Activated naive CD4-positive, alpha-beta T cell treated with anti-CD3 and anti-CD28 coated beads, Interleukin-2, amount 50 U/mL, for 72 hours (primary cell): ENCODE results near the gene THAP2. TPM values are rescaled to one million over a fixed set of nuclear protein-coding genes. Genes with fewer than 3 reads are reported as not detected.
"Not testable (repeated sequence)": the region's sequence is repeated elsewhere in the genome, so short reads cannot be mapped to it uniquely, and the experiment has no call there.

Experiments
- ATAC-seq, 2 donors: fragments of 150-1000 bp; cut with Tn5 transposase; 2 replicates each; pipeline ENCODE4 v1.10.0; 2021; ENCODE audit warnings: mild to moderate bottlenecking in 2 of 2, moderate library complexity in 2 of 2
- DNase-seq, 2 donors: peaks; one replicate each; pipeline ENCODE4 v3.0.0; 2021 to 2022; ENCODE audit warnings: low spot score in 2 of 2
- H3K27ac Mint-ChIP-seq, 2 donors: one replicate each; pipeline ENCODE4 v1.8.0; 2022; ENCODE audit warnings: mild to moderate bottlenecking in 2 of 2, mixed read lengths in 2 of 2
- H3K36me3 Mint-ChIP-seq, 2 donors: one replicate each; pipeline ENCODE4 v1.8.0; 2022; ENCODE audit warnings: mixed read lengths in 2 of 2
- H3K9me3 Mint-ChIP-seq, 2 donors: one replicate each; pipeline ENCODE4 v1.8.0; 2022; ENCODE audit warnings: mixed read lengths in 2 of 2
- total RNA-seq, 2 donors: library from RNA; stranded (reverse); gene quantifications; one replicate each; pipeline ENCODE4 v1.2.3, GENCODE V29; 2022

Gene THAP2
- total RNA-seq, 2 donors from 2014 or later = 7.2 to 7.8 TPM

DNA sequence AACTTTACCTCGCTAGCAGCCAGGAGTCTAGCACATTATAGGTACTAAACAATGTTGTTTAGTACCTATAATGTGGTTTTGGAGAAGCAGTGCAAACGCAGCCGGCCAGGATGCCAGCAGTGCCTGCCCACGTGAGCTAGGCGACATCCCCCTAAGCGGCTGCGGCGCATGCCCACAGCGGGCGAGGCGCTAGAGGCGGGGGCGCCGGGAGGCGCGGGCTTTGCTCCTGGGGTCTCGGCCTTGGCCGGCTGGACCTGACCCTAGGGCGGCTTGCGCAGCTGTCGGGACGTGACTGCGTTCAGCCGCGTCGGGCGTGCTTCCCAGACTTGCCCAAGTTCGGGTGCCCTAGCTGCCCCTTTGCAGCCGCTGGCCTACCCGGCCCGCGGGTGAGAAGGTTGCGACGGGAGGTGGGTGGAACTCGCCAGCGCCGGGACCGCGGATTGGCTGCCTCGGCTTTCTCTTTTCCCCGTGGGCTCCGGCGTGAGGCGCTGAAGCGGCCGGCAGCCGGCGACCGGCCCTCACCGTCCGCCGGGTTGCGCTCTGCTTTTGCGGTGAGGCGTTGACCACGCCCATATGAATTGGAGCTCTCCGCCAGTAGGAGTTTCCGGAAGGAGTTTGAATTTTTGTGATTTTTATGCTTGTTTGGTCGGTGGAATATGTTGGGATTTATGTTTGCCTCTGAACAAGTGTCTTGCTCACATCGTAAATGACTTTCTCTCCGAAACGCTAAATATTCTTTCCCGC is 22.0 kb downstream of the THAP2 start, which contains the start of gene TMEM19:
TSS of gene TMEM19 (plus strand) at position 169 of the 744 bp plus-strand sequence. CDS start 599 bp downstream, outside the sequence.
- ATAC-seq (peak; percentile 90 to 91), DNase-seq (peak; percentile 78 to 89)
- no peaks in the 10 kb centered on the region for H3K9me3 Mint-ChIP-seq
- H3K27ac Mint-ChIP-seq = peak within 1 kb of the TSS; percentile 77 to 92
- H3K36me3 Mint-ChIP-seq = no peaks in the 10 kb centered on the region

- H3K36me3 Mint-ChIP-seq = no peaks in the 10 kb centered on the region
- ATAC-seq (peak; percentile 13 to 16), DNase-seq (no peak)
- H3K27ac Mint-ChIP-seq = peak overlapping the region; percentile 77 to 92
- no peaks in the 10 kb centered on the region for H3K9me3 Mint-ChIP-seq
Observed at GRCh38 chr12:71686658-71687025, 22.5 kb downstream of the THAP2 start.

GRCh38 chr12:71687172-71687571 is 23.1 kb downstream of the THAP2 start:
- not testable (repeated sequence) for ATAC-seq, DNase-seq, H3K9me3 Mint-ChIP-seq, H3K36me3 Mint-ChIP-seq, H3K27ac Mint-ChIP-seq

DNA sequence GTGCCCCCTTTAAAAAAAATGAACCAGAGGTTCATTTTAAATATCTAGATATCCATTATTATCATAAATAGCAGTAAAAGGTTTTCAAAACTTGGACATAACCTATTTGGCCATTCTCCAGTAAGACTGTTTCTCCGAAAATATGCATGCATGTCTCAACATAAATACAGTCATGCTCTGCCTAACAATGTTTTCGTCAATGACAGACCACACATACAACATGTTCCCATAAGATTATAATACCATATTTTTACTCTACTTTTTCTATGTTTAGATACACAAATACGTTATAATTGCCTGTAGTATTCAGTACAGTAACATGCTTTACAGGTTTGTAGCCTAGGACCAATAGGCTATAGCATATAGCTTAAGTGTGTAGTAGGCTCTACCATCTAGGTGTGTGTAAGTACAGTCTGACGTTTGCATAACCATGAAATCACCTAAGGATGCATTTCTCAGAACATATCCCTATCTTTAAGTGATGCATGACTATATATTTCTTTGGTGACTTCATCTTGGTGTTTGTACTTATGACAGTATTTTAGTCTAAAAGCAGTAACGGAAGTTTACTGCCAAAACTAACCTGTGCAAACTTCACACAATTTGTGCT is 25.0 kb downstream of the THAP2 start:
- DNase-seq (no peak), ATAC-seq (no peak)
- Mint-ChIP-seq H3K36me3 (no peaks in the 10 kb centered on the region), H3K9me3 (no peaks in the 10 kb centered on the region), H3K27ac (no peak overlapping the region)

- Mint-ChIP-seq H3K9me3 (no peaks in the 10 kb centered on the region), H3K36me3 (no peaks in the 10 kb centered on the region), H3K27ac (no peak overlapping the region)
- ATAC-seq (no peak), DNase-seq (no peak)
Observed at GRCh38 chr12:71691504-71692129, 27.5 kb downstream of the THAP2 start.

- DNase-seq (no peak), ATAC-seq (no peak)
- Mint-ChIP-seq H3K27ac (no peak overlapping the region), H3K9me3 (no peaks in the 10 kb centered on the region), H3K36me3 (no peaks in the 10 kb centered on the region)
Observed at GRCh38 chr12:71693126-71693525, 29.0 kb downstream of the THAP2 start.

- not testable (repeated sequence) for ATAC-seq, DNase-seq, H3K9me3 Mint-ChIP-seq, H3K36me3 Mint-ChIP-seq
- peak overlapping the region in 1 of 2 donors; percentile 55 for H3K27ac Mint-ChIP-seq
Observed at GRCh38 chr12:71693651-71694050, 29.6 kb downstream of the THAP2 start.

DNA sequence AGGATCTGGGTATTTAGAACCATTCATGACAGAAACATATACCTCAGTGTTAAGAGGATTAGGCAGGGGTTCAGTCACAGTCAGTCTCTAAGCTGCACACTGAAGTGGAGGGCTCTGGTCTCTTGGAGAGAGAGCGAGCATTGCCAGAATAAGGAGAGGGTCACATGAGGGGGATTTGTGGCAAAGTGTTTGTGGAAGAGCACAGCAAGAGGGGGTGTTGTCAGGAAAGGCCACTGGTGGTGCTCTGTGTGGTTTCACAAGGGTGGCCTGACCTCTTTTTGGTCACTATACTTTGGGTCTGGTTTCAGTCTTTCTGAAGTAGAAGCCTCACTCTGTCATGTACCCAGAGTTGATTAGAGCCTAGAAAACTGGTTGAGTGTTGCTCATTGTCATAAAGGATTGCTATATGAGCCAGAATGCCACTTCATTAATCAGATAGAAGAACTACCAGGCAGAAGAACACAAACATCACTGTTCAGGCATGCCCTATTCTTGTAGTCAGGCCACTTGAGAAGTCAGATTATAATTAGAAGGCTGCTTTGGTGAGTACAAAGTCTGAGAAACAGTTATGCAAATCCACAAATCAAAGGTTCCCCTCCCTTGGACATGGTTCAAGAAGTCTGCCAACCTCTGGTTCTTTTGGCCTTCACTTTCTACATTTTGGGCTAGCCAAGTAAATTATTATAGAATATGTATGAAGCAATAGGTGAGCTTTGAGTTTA is 30.2 kb downstream of the THAP2 start:
- Mint-ChIP-seq H3K27ac (peak overlapping the region in 1 of 2 donors; percentile 55), H3K36me3 (no peaks in the 10 kb centered on the region), H3K9me3 (no peaks in the 10 kb centered on the region)
- ATAC-seq (no peak), DNase-seq (no peak)

- H3K27ac Mint-ChIP-seq = no peak overlapping the region
- H3K36me3 Mint-ChIP-seq = peaks cover 0 to 5% of the 10 kb centered on the region in 2 donors
- DNase-seq (no peak), ATAC-seq (no peak)
- no peaks in the 10 kb centered on the region for H3K9me3 Mint-ChIP-seq
Observed at GRCh38 chr12:71695782-71696181, 31.7 kb downstream of the THAP2 start.

DNA sequence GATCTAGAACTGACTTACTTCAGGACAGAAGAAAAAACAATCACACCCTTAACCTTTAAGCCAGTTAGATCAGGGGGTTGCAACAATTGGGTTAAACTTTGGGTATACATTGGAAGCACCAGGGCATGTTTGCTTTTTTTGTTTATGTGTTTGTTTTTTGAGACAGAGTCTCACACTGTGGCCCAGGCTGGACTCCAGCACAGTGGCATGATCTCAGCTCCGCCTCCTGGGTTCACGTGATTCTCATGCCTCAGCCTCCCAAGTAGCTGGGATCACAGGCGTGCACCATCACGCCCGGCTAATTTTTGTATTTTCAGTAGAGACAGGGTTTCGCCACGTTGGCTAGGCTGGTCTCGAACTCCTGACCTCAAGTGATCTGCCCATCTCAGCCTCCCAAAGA is 38.1 kb downstream of the THAP2 start:
- ATAC-seq = not testable (repeated sequence)

DNA sequence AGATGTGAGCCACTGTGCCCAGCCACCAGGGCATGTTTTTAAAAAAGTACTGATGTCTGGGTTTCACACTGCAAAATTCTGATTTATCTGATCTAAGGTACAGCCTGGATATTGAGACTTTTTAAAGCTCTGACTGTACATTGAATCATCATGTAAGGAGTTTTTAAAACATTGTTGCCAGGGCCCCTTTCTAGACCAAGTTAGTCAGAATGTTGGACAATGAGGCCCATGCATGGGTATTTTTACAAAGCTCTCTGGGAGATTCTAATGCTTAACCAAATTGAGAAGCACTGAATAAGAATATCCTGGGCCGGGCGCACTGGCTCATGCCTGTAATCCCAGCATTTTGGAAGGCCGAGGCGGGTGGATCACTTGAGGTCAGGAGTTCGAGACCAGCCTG is 38.5 kb downstream of the THAP2 start:
- Mint-ChIP-seq H3K36me3 (peaks cover 0 to 5% of the 10 kb centered on the region in 2 donors), H3K27ac (no peak overlapping the region), H3K9me3 (no peaks in the 10 kb centered on the region)
- DNase-seq (no peak), ATAC-seq (no peak)

More for the DNA sequence above, 38.1 kb downstream of the THAP2 start:
- not testable (repeated sequence) for DNase-seq, H3K9me3 Mint-ChIP-seq, H3K36me3 Mint-ChIP-seq
- peak overlapping the region in 1 of 2 donors; percentile 19 for H3K27ac Mint-ChIP-seq

DNA sequence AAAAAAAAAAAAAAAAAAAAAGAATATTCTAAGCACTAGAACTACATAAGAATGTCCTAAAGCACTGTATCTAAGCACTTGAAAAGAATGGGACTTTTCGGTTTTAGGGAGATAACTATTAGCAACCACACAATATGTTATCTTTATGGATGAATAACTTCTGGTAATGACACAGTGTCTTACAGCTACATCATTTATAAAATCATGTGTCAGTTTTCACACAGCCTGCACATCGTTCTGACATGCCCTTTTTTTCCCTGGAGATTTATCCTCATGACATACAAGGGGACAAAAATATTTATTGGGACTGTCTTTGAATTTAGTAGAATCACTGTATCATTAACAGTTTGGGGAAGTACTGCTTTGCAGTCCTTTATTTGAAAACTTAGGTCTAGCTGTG is 39.1 kb downstream of the THAP2 start:
- ATAC-seq (no peak), DNase-seq (no peak)
- H3K36me3 Mint-ChIP-seq = peaks cover 0 to 5% of the 10 kb centered on the region in 2 donors
- H3K9me3 Mint-ChIP-seq = no peaks in the 10 kb centered on the region
- no peak overlapping the region for H3K27ac Mint-ChIP-seq

GRCh38 chr12:71704920-71705319 is 40.8 kb downstream of the THAP2 start:
- no peak overlapping the region for H3K27ac Mint-ChIP-seq
- DNase-seq (no peak), ATAC-seq (no peak)
- no peaks in the 10 kb centered on the region for H3K9me3 Mint-ChIP-seq
- H3K36me3 Mint-ChIP-seq = peaks cover 0 to 3% of the 10 kb centered on the region in 2 donors

DNA sequence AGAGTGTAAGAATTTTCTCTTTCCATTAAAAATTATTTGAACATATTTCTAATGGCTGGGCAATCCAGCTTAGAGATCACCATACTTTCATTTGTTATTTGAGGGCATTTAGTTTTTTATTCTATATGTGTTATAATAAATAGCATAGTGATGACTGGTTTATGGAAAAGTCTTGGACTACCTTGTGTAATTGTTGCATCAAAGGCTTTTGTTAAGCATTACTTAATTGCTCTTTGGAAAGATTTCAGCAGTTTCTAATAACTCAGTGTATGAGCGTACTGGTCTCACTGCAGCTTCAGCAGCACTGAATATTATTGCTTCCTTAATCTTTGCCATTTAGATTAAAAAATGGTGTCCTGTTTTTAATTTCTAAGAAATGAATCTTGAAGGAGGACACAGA is 44.6 kb downstream of the THAP2 start:
- ATAC-seq = no peak
- no peak for DNase-seq
- H3K27ac Mint-ChIP-seq = no peak overlapping the region
- peaks cover 0 to 21% of the 10 kb centered on the region in 2 donors for H3K36me3 Mint-ChIP-seq
- peaks cover 21 to 23% of the 10 kb centered on the region in 2 donors for H3K9me3 Mint-ChIP-seq

DNA sequence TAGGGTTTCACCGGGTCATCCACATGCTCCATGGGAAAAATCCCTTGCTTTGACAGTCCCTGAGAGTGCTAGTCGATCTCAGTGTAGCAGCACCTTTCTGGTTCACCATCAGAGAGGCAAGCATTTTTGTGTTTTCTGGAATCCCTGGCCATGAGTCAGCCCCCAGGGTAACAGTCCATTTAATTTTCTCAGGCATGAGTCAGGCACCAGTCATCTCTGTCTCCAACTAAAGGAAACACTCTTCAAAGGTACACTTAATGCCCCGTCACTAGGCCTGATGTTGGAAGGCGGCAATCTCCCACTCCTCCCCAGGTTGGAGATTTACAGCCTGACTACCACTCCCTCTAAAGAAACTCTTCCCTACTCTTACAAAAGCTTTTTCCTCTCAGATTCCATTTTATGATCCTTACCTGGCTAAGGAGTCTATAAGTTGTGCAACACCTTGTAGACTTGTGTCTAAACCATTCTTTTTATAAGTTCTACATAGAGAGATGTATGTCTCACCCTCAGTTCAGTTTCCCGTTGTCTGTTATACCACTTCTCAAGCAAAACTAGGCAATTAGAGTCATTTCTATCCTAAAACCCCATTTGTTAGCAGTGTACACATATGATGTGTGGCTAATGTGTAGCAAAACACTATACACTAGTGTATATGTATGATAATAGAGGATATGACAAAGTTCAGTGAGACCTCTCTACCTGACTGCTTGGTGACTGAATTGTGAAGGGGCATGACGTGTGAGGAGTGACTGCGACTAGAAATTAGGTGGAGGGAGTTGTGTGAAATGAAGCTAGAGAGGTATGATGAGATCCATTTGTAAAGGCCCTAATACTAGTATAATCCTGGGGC is 46.4 kb downstream of the THAP2 start:
- ATAC-seq (peak; percentile 77 to 89), DNase-seq (no peak)
- Mint-ChIP-seq H3K9me3 (peaks cover 25 to 28% of the 10 kb centered on the region in 2 donors), H3K36me3 (peaks cover 0 to 30% of the 10 kb centered on the region in 2 donors), H3K27ac (no peak overlapping the region)

- H3K36me3 Mint-ChIP-seq = peaks cover 0 to 9% of the 10 kb centered on the region in 2 donors
- H3K27ac Mint-ChIP-seq = no peak overlapping the region
- peaks cover 11 to 13% of the 10 kb centered on the region in 2 donors for H3K9me3 Mint-ChIP-seq
- ATAC-seq (no peak), DNase-seq (no peak)
Observed at GRCh38 chr12:71718611-71719010, 54.5 kb downstream of the THAP2 start.
